Measurements from ENCODE around the gene CCDC107.
A peak's percentile ranks its signal among the peaks of the same experiment; 100 is the strongest.
"Not testable (repeated sequence)": the region's sequence is repeated elsewhere in the genome, so short reads cannot be mapped to it uniquely, and the experiment has no call there.

Gene CCDC107, protein sequence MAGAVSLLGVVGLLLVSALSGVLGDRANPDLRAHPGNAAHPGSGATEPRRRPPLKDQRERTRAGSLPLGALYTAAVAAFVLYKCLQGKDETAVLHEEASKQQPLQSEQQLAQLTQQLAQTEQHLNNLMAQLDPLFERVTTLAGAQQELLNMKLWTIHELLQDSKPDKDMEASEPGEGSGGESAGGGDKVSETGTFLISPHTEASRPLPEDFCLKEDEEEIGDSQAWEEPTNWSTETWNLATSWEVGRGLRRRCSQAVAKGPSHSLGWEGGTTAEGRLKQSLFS

DNA sequence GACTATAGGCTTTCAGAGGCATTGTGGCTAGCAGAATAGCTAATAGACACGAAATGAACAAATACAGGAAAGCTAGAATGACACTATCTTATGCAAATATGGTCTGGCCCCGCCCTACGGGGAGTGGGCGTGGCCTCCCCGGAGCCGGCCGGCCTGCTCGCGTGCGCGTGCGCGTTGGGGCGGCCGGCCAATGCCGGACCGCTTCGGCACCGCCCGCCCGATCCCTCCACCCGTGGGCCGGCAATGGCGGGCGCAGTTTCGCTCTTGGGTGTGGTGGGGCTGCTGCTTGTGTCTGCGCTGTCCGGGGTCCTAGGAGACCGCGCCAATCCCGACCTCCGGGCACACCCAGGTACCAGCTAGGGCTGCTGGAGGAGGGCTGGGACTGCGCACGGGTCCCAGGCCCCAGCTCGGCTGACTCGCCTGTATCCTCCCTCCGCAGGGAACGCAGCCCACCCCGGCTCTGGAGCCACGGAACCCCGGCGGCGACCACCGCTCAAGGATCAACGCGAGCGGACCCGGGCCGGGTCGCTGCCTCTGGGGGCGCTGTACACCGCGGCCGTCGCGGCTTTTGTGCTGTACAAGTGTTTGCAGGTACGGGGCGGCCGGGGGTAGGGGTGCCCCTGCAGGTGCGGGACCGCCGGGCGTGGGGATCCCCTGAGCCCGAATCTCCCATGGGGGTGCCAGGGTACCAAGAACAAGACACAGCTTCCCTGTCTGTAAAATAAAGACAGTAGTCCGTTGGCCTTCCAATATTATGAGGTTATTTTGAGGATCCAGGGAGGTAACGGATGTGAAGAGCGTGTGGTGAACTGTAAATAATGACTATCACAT, at the start of gene CCDC107:
CCDC107 (plus strand) TSS at position 156 of the 831 bp plus-strand sequence; CDS start at position 244, 88 bp downstream.
- ATAC-seq, result peak; percentile 74
- Mint-ChIP-seq H3K36me3 (peaks cover 71% of the 10 kb centered on the region), H3K4me1 (peaks cover 69% of the 10 kb centered on the region), H3K9me3 (no peaks in the 10 kb centered on the region), H3K27ac (peak within 1 kb of the TSS; percentile 100), H3K4me3 (peak within 1 kb of the TSS; percentile 89)
- peak; percentile 88 to 93 for DNase-seq (ENCODE audit: low spot score in 2 of 2)

DNA sequence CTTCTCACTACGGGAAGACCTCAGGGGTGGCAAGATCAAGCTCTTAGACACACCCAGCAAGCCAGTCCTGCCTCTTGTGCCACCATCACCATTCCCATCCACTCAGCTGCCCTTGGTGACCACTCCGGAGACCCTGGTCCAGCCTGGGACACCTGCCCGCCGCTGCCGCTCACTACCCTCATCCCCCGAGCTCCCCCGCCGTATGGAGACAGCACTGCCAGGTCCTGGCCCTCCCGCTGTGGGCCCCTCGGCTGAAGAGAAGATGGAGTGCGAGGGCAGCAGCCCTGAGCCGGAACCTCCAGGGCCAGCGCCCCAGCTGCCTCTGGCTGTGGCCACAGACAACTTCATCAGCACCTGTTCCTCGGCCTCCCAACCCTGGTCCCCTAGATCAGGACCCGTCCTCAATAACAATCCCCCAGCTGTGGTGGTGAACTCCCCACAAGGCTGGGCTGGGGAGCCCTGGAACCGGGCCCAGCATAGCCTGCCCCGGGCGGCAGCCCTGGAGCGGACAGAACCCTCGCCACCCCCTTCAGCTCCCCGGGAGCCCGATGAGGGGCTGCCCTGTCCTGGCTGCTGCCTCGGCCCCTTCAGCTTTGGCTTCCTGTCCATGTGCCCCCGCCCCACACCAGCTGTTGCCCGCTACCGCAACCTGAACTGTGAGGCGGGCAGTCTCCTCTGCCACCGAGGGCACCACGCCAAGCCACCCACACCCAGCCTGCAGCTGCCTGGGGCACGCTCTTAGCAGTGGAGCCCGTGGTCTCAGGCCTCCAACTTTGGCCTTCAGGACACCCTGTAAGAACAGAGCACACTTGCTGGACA, 48.9 kb upstream of the CCDC107 start:
- H3K9me3 Mint-ChIP-seq, result no peaks in the 10 kb centered on the region
- ATAC-seq, result no peak

DNA sequence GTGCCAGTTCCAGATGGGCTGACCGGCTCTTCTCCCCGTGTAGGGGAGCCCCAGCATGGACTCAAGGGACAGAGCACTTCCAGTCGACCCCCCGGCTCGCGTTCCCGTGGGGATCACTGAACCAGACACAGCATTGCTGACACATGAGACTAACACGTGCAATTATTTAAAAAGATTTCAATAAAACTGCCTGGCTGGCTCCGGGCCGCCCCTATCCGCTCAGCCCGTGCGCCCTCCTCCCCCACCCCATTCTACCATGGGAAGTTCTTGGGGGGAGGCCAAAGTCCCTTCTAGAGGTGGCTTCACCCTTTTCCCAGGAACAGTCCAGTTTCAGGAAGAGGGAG, 48.3 kb upstream of the CCDC107 start:
- H3K4me1 Mint-ChIP-seq, result peaks cover 44% of the 10 kb centered on the region
- H3K36me3 Mint-ChIP-seq, result peaks cover 67% of the 10 kb centered on the region
- ATAC-seq (no peak), DNase-seq (ENCODE audit: low spot score in 2 of 2) (no peak)
- no peak overlapping the region for H3K4me3 Mint-ChIP-seq
- H3K9me3 Mint-ChIP-seq, result no peaks in the 10 kb centered on the region
- peak overlapping the region; percentile 30 for H3K27ac Mint-ChIP-seq

More for the DNA sequence above, 48.9 kb upstream of the CCDC107 start:
- peaks cover 69% of the 10 kb centered on the region for H3K36me3 Mint-ChIP-seq
- no peak for DNase-seq (ENCODE audit: low spot score in 2 of 2)
- peaks cover 43% of the 10 kb centered on the region for H3K4me1 Mint-ChIP-seq
- H3K4me3 Mint-ChIP-seq, result no peak overlapping the region
- peak overlapping the region; percentile 72 for H3K27ac Mint-ChIP-seq

DNA sequence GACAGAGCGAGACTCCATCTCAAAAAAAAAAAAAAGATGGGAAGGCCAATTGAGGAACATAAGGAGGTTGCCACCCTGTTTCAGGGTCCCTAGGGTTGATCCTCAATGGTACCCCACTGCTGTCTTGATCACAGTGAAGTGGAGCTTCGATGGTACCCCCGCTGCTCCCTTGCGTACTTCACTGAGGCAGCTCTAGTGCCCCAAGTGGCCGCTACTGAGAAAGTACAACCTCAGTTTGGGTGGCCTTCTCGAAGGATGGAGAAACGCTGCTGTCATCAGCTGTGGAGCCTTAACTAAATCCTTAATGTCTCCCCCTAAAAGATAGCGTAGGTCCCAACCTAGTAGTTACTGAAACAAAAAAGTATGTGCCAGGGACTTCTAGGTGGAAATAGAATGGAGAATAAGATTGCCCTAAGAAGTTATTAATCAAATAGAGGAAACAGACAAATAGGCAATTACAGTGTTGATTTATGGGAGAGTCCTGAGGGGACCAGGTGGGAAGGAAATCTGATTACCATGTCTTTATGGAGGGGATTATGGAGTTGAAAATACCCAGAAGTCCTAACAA, 46.8 kb upstream of the CCDC107 start:
- DNase-seq (ENCODE audit: low spot score in 2 of 2) (peak; percentile 39 to 73), ATAC-seq (peak; percentile 81)
- Mint-ChIP-seq H3K36me3 (peaks cover 75% of the 10 kb centered on the region), H3K4me3 (no peak overlapping the region), H3K4me1 (peaks cover 52% of the 10 kb centered on the region), H3K27ac (peak overlapping the region; percentile 71), H3K9me3 (no peaks in the 10 kb centered on the region)

DNA sequence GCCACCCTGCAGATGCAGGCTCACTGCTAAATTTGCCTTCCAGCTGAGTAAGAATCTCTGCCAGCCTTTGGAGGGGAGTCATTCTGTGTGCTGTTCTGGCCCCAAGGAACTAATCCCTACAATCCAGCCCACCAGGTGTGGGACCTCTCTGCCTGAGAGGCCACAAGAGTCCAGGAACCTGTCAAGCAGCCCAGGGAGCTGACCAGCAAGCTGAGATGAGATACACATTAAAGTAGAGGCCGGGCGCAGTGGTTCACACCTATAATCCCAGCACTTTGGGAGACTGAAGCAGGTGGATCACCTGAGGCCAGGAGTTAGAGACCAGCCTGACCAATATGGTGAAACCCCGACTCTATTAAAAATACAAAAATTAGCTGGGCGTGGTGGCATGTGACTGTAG, 46.0 kb upstream of the CCDC107 start:
- not testable (repeated sequence) for DNase-seq (ENCODE audit: low spot score in 2 of 2); H3K4me3 Mint-ChIP-seq; ATAC-seq; H3K9me3 Mint-ChIP-seq
- peak overlapping the region; percentile 71 for H3K27ac Mint-ChIP-seq
- H3K36me3 Mint-ChIP-seq, result peaks cover 74% of the 10 kb centered on the region
- H3K4me1 Mint-ChIP-seq, result peaks cover 53% of the 10 kb centered on the region

DNA sequence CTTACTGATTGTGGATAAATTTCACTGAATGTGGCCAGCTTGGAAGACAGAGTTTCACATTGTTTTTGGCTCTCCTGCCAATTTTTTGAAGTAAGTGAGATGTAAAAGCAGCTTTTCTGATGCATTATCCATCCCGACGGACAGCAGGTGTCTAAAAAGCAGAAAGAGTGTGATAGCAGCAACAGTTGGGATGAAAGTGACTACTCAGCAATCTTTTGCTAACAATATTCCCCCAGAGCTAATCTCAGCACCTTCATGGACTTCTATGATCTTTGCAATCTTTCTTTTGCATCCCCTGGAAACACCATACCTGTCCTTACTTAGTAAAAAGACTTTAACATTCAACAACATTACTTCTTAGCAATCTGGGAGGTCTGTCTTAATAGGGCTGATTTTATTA, 45.2 kb upstream of the CCDC107 start:
- no peak for ATAC-seq
- H3K4me1 Mint-ChIP-seq, result peaks cover 53% of the 10 kb centered on the region
- H3K36me3 Mint-ChIP-seq, result peaks cover 71% of the 10 kb centered on the region
- DNase-seq (ENCODE audit: low spot score in 2 of 2), result no peak
- H3K9me3 Mint-ChIP-seq, result no peaks in the 10 kb centered on the region
- H3K27ac Mint-ChIP-seq, result peak overlapping the region; percentile 67
- no peak overlapping the region for H3K4me3 Mint-ChIP-seq

DNA sequence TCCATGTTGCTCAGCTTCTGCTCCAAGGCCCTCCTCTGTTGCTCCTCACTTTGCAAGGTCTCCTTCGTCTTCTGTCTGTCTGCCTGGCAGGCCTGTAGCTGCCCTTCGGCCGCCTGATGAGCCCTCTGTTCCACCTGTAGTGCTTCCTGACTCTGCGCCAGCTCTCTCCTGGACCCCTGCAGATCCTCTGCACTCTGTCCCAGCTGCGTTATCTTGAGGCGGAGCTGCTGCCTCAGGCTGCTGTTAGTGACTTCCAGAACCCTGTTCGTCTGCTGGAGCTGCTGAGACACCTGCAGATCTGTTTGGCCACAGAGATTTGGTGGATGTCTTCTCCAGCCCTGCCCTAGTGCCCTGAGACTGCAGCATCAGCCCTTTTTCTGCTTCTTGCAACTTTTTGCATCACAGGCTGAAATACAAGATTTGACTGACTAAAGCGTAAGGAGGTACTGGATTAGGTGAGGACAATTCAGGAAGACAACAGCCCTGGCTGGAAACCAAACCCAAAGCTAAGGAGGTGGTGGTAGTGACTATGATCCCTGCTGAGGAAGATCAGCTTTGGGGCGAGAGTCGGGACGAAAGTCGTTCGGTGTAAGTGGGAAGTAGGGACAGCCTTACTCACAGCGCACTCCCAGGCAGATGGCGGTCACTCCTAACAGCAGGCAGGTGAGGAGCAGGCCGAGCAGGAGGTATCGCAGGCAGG, 42.0 kb upstream of the CCDC107 start:
- H3K4me1 Mint-ChIP-seq, result peaks cover 72% of the 10 kb centered on the region
- H3K36me3 Mint-ChIP-seq, result peaks cover 38% of the 10 kb centered on the region
- peak overlapping the region; percentile 90 for H3K4me3 Mint-ChIP-seq
- no peak for DNase-seq (ENCODE audit: low spot score in 2 of 2)
- peak overlapping the region; percentile 98 for H3K27ac Mint-ChIP-seq
- ATAC-seq, result no peak
- no peaks in the 10 kb centered on the region for H3K9me3 Mint-ChIP-seq

DNA sequence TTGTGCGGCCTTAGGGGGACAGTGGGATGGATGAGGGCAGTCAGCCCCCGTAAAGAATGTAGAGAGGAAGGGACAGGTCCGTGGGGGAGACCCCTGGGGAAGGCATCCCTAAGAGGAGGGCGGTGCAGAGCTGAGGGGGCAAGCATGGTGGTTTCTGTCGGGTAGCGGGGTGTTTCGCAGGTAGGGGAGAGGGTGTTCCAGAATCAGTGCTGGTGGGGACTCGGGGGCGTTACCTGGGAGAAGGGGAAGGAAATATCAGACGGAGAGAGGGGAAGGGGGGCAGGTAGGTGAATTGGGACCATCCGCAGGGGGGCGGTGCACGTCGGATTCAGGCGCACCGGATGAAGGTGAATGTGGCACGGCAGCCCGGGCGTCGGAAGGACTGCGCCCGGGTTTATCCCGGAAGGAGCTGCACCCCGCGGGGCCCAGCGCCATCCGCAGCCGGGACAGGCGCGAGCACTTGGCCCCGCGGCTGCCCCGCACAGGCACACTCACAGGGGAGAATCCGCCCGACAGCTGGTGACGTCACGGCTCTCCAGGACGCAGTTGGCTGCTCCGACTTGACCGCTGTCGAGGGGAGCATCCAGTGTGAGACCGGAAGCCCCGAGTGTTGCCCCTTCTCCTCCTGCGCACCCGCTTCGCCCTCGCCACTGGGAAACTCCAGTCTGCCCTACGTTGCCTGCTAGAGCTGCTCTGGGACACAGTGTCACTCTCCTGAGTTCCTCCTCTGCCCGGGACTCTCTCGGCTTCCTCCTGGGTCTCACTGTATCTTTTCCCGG, 41.2 kb upstream of the CCDC107 start:
- peak; percentile 58 to 85 for DNase-seq (ENCODE audit: low spot score in 2 of 2)
- ATAC-seq, result peak; percentile 60
- Mint-ChIP-seq H3K4me3 (peak overlapping the region; percentile 90), H3K4me1 (peaks cover 72% of the 10 kb centered on the region), H3K36me3 (peaks cover 31% of the 10 kb centered on the region), H3K27ac (peak overlapping the region; percentile 98), H3K9me3 (no peaks in the 10 kb centered on the region)

DNA sequence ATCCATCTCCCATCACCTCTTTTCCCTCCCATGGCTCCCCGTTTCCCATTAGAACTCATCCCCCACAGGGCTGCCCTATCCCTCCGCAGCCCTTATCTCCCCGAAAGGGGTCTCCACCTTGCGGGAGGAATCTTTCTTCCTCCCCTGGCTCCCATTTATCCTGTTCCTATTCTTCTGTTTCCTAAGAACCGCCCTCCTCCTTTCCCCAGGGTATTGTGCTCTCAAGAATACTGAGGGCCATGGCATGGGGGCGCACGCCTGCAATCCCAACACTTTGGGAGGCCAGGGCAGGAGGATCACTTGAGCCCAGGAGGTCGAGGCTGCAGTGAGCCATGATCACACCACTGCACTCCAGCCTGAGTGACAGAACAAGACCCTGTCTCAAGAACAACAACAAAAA, 40.5 kb upstream of the CCDC107 start:
- DNase-seq (ENCODE audit: low spot score in 2 of 2), result no peak
- Mint-ChIP-seq H3K27ac (peak overlapping the region; percentile 98), H3K4me1 (peaks cover 75% of the 10 kb centered on the region), H3K4me3 (peak overlapping the region; percentile 90), H3K36me3 (peaks cover 25% of the 10 kb centered on the region), H3K9me3 (no peaks in the 10 kb centered on the region)
- ATAC-seq, result no peak

DNA sequence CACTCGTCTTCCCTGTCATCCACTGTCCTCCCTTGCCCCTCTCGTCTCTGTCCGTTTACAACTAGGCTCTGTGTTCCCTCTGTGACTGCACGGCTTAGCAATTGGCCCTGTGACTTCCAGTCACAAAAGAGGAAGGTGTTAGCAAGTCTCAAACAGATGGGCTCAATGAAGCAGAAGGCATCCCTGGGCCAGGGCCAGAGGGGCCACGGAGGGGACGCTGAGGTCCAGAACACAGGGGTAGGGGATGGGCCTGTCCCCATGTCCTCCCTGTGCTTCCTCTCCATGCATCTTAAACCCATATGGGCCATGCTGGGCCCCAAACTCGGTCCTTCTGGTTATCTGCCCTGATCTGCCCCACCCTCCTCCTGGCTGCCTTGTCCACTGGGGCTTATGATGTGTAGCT, 39.8 kb upstream of the CCDC107 start, which contains the start of gene CD72:
CD72 (minus strand) TSS at position 89 of the 403 bp plus-strand sequence. CDS start 110 bp downstream, outside the sequence.
- peak within 1 kb of the TSS; percentile 98 for H3K27ac Mint-ChIP-seq
- no peaks in the 10 kb centered on the region for H3K9me3 Mint-ChIP-seq
- H3K36me3 Mint-ChIP-seq, result peaks cover 25% of the 10 kb centered on the region
- peaks cover 75% of the 10 kb centered on the region for H3K4me1 Mint-ChIP-seq
- peak within 1 kb of the TSS; percentile 90 for H3K4me3 Mint-ChIP-seq
- ATAC-seq (no peak), DNase-seq (ENCODE audit: low spot score in 2 of 2) (no peak)

DNA sequence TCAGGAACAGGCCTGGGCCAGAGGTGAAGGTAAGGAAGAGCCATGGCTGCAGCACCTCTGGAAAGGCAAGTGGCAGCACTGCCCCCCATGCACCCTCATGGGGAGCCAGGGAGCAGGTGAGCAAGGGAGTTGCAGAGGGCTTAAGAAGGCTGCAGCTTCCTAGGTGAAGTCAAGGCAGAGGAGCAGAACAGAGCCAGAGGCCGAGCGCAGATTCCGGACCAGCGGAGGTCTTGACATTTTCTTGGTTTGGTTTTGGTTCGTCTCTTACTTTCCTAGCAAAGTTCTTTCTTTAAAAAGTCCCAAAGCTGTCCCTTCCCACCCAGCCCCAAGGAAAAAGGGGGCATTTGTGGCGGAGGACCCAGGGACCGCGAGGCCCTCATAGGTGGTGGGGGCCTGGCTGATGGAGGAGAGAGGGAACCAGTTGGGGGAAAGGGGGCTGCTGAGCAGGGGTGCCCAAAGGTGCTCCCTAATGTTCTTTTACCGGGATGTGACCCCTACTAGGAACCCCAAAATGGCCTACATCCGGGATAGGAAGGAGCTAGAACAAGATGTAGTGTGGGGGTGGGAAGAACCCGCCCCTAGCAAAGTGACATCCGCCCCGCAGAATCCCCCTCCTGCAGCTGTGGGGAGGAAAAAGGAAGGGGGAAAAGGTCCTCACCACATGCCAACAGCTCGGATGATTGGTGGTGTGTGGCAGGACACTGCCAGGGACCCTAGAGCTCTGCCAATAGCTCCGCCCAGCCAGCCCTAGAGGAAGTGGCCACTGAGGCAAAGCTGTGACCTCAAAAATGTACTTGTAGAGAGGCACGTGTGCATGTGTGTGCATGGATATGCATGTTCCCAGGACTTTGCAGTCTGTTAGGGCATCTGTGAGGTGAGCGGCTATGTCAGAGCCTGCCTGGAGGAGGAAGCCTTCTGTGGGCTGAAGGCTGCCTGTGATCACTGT, 39.0 kb upstream of the CCDC107 start:
- ATAC-seq, result peak; percentile 85
- Mint-ChIP-seq H3K27ac (peak overlapping the region; percentile 98), H3K36me3 (peaks cover 23% of the 10 kb centered on the region), H3K9me3 (no peaks in the 10 kb centered on the region), H3K4me3 (peak overlapping the region; percentile 90), H3K4me1 (peaks cover 74% of the 10 kb centered on the region)
- DNase-seq (ENCODE audit: low spot score in 2 of 2), result peak; percentile 36 to 78

DNA sequence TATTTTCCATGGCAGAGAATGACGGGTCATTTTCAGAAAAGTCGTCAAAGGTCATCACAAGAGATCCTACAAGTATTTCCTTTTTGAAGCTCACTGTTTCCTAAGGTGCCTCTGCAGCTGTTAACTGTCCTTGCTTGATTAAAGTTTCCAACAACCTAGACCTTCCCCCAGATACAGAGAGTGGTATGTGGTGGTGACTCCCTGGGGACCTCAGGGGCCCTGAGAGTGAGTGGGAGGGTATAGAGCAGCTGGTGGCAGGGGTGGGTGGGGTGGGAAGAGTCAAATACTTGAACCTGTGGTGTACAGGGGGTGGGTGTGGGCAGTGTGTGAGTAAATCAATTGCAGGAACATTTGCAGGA, 38.3 kb upstream of the CCDC107 start:
- Mint-ChIP-seq H3K36me3 (peaks cover 19% of the 10 kb centered on the region), H3K4me1 (peaks cover 68% of the 10 kb centered on the region), H3K9me3 (no peaks in the 10 kb centered on the region), H3K27ac (peak overlapping the region; percentile 98), H3K4me3 (peak overlapping the region; percentile 90)
- DNase-seq (ENCODE audit: low spot score in 2 of 2) (no peak), ATAC-seq (peak; percentile 81)

DNA sequence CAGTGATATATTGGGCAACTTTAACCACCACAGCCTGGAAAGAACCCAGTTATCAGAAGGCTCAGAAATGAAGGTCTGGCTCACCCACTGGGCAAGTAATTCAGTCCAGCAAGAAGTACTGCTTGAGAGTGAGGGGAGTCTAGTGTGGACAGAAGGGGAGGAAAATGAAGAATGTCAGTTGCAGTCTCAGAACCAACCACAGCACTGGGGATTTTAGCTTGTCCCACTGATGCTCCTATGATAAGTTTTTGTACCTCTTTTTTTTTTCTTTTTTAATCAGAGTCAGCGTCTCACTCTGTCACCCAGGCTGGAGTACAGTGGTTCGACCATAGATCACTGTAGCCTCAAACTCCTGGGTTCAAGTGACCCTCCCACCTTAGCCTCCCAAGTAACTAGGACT, 30.5 kb upstream of the CCDC107 start:
- Mint-ChIP-seq H3K36me3 (no peaks in the 10 kb centered on the region), H3K27ac (no peak overlapping the region)
- ATAC-seq, result no peak

More for the DNA sequence above, 30.5 kb upstream of the CCDC107 start:
- H3K9me3 Mint-ChIP-seq, result no peaks in the 10 kb centered on the region
- no peak overlapping the region for H3K4me3 Mint-ChIP-seq
- DNase-seq (ENCODE audit: low spot score in 2 of 2), result no peak
- peaks cover 19% of the 10 kb centered on the region for H3K4me1 Mint-ChIP-seq

Measured in stimulated activated effector memory CD8-positive, alpha-beta T cell treated with anti-CD3 and anti-CD28 coated beads, Interleukin-12 subunit alpha, Interleukin-12 subunit beta, amount 100 ng/mL, for 72 hours (primary cell).